ENCODE measurements around the gene PHF21A. TPM values are rescaled to one million over a fixed set of nuclear protein-coding genes. Genes with fewer than 3 reads are reported as not detected.
A peak's percentile ranks its signal among the peaks of the same experiment; 100 is the strongest.

PHF21A gene
- total and polyA plus RNA-seq, 10 of the 15 experiments (the other 5 are each of a cell fraction or from before 2014, with no cell fraction given), result 2.6 to 37.2 (median 16.0) TPM

- no TSS peak for BruUV-seq (replicated peaks)
- ChIA-PET POLR2A (no interaction called here), SMC1A (ENCODE audit: uncharacterized antibody, unreplicated experiment) (no interaction called here), RAD21 (ENCODE audit: unreplicated experiment) (no interaction called here), CTCF (no interaction called here)
- Histone ChIP-seq H3K79me2 (ENCODE audit: control insufficient read depth, insufficient read depth, low read length) (no peaks in the 10 kb centered on the region), H3K4me1 (ENCODE audit: control insufficient read depth, insufficient read depth, low read length) (no peaks in the 10 kb centered on the region), H3K4me2 (ENCODE audit: control insufficient read depth, insufficient read depth) (no peak overlapping the region), H3K27me3 (replicated peaks in 1 of 2; ENCODE audit: control insufficient read depth in 2 of 2, insufficient read depth in 2 of 2, low read length in 1 of 2) (no peaks in the 10 kb centered on the region), H2AFZ (ENCODE audit: control insufficient read depth, low read depth, low read length) (no peak overlapping the region), H3K4me3 (no peak overlapping the region), H4K20me1 (ENCODE audit: control insufficient read depth, insufficient read depth) (no peaks in the 10 kb centered on the region), H3K36me3 (ENCODE audit: control insufficient read depth in 2 of 2, insufficient read depth in 2 of 2, low read length in 1 of 2) (peaks cover 0 to 5% of the 10 kb centered on the region in 2 experiments; a peak in 2 of 4 replicates), H3K9me3 (replicated peaks; ENCODE audit: control insufficient read depth, insufficient read depth, low read length) (no peaks in the 10 kb centered on the region), H3K9ac (ENCODE audit: control insufficient read depth, insufficient read depth, low read length) (no peak overlapping the region), H3K27ac (ENCODE audit: control insufficient read depth, insufficient read depth) (no peak overlapping the region)
- ATAC-seq, result no peak
- intact Hi-C loops (cut with micrococcal nuclease; ENCODE audit: unreplicated experiment), result no loop called here
- TF ChIP-seq, protein P1, sequence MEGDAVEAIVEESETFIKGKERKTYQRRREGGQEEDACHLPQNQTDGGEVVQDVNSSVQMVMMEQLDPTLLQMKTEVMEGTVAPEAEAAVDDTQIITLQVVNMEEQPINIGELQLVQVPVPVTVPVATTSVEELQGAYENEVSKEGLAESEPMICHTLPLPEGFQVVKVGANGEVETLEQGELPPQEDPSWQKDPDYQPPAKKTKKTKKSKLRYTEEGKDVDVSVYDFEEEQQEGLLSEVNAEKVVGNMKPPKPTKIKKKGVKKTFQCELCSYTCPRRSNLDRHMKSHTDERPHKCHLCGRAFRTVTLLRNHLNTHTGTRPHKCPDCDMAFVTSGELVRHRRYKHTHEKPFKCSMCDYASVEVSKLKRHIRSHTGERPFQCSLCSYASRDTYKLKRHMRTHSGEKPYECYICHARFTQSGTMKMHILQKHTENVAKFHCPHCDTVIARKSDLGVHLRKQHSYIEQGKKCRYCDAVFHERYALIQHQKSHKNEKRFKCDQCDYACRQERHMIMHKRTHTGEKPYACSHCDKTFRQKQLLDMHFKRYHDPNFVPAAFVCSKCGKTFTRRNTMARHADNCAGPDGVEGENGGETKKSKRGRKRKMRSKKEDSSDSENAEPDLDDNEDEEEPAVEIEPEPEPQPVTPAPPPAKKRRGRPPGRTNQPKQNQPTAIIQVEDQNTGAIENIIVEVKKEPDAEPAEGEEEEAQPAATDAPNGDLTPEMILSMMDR (IDR thresholded peaks at IDR 0.05 in 2 of 3, conservative IDR thresholded peaks at IDR 0.05 in 1 of 3; ENCODE audit: control insufficient read depth in 2 of 3, extremely low read depth in 1 of 3, insufficient read depth in 1 of 3, low read depth in 3 of 3, low read length in 3 of 3), result no peak
- TF ChIP-seq POLR2A (IDR thresholded peaks at IDR 0.05; ENCODE audit: low read depth, low read length), result peak; percentile 39; the same call in 1 of the 2 replicates
- DNase-seq (ENCODE audit: low read depth, low spot score), result no peak
- no peak for FAIRE-seq
- 70% methylated on average over 8 of the region's 8 CpGs for WGBS (ENCODE audit: insufficient coverage, insufficient replicate concordance, low lambda C conversion rate, missing lambda C conversion rate)
- in situ Hi-C loops (cut with MboI), result no loop called here
Measured at GRCh38 chr11:45907911-45908370, 213.3 kb downstream of the PHF21A start.

- ATAC-seq (no peak), DNase-seq (ENCODE audit: low read depth, low spot score) (no peak), FAIRE-seq (no peak)
- no peak within 1 kb of the TSS for H2AFZ ChIP-seq (ENCODE audit: control insufficient read depth, low read depth, low read length)
- no peak within 1 kb of the TSS for H3K27ac ChIP-seq (ENCODE audit: control insufficient read depth, insufficient read depth)
- CTCF ChIA-PET, result no interaction called here
- POLR2A ChIA-PET, result no interaction called here
- no peaks in the 10 kb centered on the region for H3K27me3 ChIP-seq (replicated peaks in 1 of 2; ENCODE audit: control insufficient read depth in 2 of 2, insufficient read depth in 2 of 2, low read length in 1 of 2)
- in situ Hi-C loops (cut with MboI), result no loop called here
- H3K4me1 ChIP-seq (ENCODE audit: control insufficient read depth, insufficient read depth, low read length), result no peaks in the 10 kb centered on the region
- TF ChIP-seq POLR2A (IDR thresholded peaks at IDR 0.05; ENCODE audit: low read depth, low read length) (peak; percentile 53; the same call in 1 of the 2 replicates), NBN (IDR thresholded peaks at IDR 0.05) (no peak)
- RAD21 ChIA-PET (ENCODE audit: unreplicated experiment), result no interaction called here
- SMC1A ChIA-PET (ENCODE audit: uncharacterized antibody, unreplicated experiment), result no interaction called here
- H4K20me1 ChIP-seq (ENCODE audit: control insufficient read depth, insufficient read depth), result no peaks in the 10 kb centered on the region
- no peaks in the 10 kb centered on the region for H3K9me3 ChIP-seq (replicated peaks; ENCODE audit: control insufficient read depth, insufficient read depth, low read length)
- no peaks in the 10 kb centered on the region for H3K79me2 ChIP-seq (ENCODE audit: control insufficient read depth, insufficient read depth, low read length)
- no peak within 1 kb of the TSS for H3K9ac ChIP-seq (ENCODE audit: control insufficient read depth, insufficient read depth, low read length)
- no peak within 1 kb of the TSS for H3K4me3 ChIP-seq
- no peak within 1 kb of the TSS for H3K4me2 ChIP-seq (ENCODE audit: control insufficient read depth, insufficient read depth)
- BruUV-seq (replicated peaks), result no TSS peak
- 80% methylated on average over 14 of the region's 18 CpGs for WGBS (ENCODE audit: insufficient coverage, insufficient replicate concordance, low lambda C conversion rate, missing lambda C conversion rate)
- intact Hi-C loops (cut with micrococcal nuclease; ENCODE audit: unreplicated experiment), result no loop called here
- H3K36me3 ChIP-seq (ENCODE audit: control insufficient read depth in 2 of 2, insufficient read depth in 2 of 2, low read length in 1 of 2), result peaks cover 0 to 5% of the 10 kb centered on the region in 2 experiments; a peak in 2 of 4 replicates
Measured at GRCh38 chr11:45906965-45907611, 214.2 kb downstream of the PHF21A start, which contains the start of gene FREY1. TSS of gene FREY1 (minus strand) at chr11:45907271. CDS start at chr11:45907245, 26 bp downstream.

Measured in GM12878 (cell line).